Ovary (tissue), 3 donors: ENCODE data around the gene OCLN.
"Not testable (repeated sequence)": the region's sequence is repeated elsewhere in the genome, so short reads cannot be mapped to it uniquely, and the experiment has no call there.

Source experiments
- EP300 ChIP-seq: sonication (generic); formaldehyde crosslinking; IDR thresholded peaks from one replicate; pipeline ENCODE4 v1.6.1; 2017; ENCODE audit warnings: antibody characterized with exemption
- TF ChIP-seq, protein P1 (sequence below), 3 donors: fragments of 450-650 bp in 2 of 3; fragments of 200-600 bp in 1 of 3; IDR thresholded peaks; one replicate each; pipeline versions ENCODE4 v1.5.1 to v1.8.0; 2016 to 2022; ENCODE audit warnings: antibody characterized with exemption in 3 of 3, mild to moderate bottlenecking in 1 of 3
- donor health status: DM: no; HTN: no; CAD: no.

DNA sequence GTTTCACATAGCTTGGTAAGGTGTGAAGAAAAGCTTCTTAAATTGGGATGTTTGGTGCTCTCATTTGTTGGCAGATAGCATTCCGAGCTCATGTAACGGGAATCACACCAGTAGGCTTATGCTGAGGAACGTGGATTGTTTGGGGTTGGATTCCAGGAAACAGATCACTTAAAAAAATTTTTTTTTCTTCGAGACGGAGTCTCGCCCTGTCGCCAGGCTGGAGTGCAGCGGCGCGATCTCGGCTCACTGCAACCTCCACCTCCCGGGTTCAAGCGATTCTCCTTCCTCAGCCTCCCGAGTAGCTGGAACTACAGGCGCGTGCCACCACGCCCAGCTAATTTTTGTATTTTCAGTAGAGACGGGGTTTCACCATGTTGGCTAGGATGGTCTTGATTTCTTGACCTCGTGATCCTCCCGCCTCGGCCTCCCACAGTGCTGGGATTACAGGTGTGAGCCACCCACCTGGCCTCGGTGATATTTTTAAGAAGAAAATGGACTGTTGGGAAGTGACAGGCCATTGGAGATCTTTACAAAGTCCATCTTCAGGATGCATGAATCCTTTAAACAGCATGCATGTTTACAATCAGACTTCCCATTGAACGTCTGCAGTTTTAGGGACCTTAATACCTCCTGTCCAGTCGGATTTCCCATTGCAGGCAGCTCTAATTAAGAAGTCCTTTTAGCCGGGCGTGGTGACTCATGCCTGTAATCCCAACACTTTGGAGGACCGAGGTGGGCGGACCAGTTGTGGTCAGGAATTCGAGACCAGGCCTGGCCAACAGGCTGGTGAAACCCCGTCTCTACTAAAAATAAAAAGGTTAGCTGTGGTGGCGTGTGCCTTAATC, 68.2 kb downstream of the OCLN start:
- TF ChIP-seq, protein P1, sequence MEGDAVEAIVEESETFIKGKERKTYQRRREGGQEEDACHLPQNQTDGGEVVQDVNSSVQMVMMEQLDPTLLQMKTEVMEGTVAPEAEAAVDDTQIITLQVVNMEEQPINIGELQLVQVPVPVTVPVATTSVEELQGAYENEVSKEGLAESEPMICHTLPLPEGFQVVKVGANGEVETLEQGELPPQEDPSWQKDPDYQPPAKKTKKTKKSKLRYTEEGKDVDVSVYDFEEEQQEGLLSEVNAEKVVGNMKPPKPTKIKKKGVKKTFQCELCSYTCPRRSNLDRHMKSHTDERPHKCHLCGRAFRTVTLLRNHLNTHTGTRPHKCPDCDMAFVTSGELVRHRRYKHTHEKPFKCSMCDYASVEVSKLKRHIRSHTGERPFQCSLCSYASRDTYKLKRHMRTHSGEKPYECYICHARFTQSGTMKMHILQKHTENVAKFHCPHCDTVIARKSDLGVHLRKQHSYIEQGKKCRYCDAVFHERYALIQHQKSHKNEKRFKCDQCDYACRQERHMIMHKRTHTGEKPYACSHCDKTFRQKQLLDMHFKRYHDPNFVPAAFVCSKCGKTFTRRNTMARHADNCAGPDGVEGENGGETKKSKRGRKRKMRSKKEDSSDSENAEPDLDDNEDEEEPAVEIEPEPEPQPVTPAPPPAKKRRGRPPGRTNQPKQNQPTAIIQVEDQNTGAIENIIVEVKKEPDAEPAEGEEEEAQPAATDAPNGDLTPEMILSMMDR (IDR thresholded peaks at IDR 0.05), result not testable (repeated sequence)
- TF ChIP-seq EP300, result not testable (repeated sequence)
